CD4-positive, alpha-beta T cell (primary cell): ENCODE measurements around the gene UBC. TPM values are rescaled to one million over a fixed set of nuclear protein-coding genes. Genes with fewer than 3 reads are reported as not detected.
"Not testable (repeated sequence)": the region's sequence is repeated elsewhere in the genome, so short reads cannot be mapped to it uniquely, and the experiment has no call there.

Source experiments
- ATAC-seq: fragments of 200-7000 bp; cut with Tn5 transposase; one replicate; pipeline ENCODE4 v1.10.0; 2022; ENCODE audit warnings: mild to moderate bottlenecking; ENCODE audit not compliant: poor library complexity
- CTCF ChIA-PET: fragments of 350-600 bp; sonication (Branson Sonifier 250); formaldehyde crosslinking; loops from one replicate; lab custom pipeline; 2021; ENCODE audit warnings: antibody characterized with exemption, inconsistent platforms; lab: Charles Lee
- POLR2A ChIA-PET: fragments of 350-600 bp; sonication (Branson Sonifier 250); formaldehyde crosslinking; loops from one replicate; lab custom pipeline; 2021; ENCODE audit warnings: antibody characterized with exemption, inconsistent platforms; lab: Charles Lee
- DNase-seq, 14 experiments: peaks; one replicate each; pipeline ENCODE4 v3.0.0-alpha.2; 2013 to 2020; ENCODE audit warnings: mixed read lengths in 2 of 14
- H3K27ac ChIP-seq, 2 donors: one replicate each; pipeline versions ENCODE4 v1.5.1 to v1.7.0; 2013; ENCODE audit warnings: low read length in 2 of 2, low read depth in 1 of 2, mild to moderate bottlenecking in 1 of 2
- H3K27me3 ChIP-seq, 2 experiments: 1 replicate in 1 of 2; 2 replicates in 1 of 2; pipeline versions ENCODE4 v1.6.1 to v1.7.0; 2013; ENCODE audit warnings: low read length in 2 of 2, control low read depth in 1 of 2, mild to moderate bottlenecking in 1 of 2, moderate library complexity in 1 of 2; ENCODE audit not compliant: insufficient read depth in 2 of 2, control insufficient read depth in 1 of 2
- H3K36me3 ChIP-seq: one replicate; pipeline ENCODE4 v1.6.1; 2013; ENCODE audit warnings: low read length, control low read depth; ENCODE audit not compliant: insufficient read depth
- H3K4me1 ChIP-seq: one replicate; pipeline ENCODE4 v1.6.1; 2013; ENCODE audit warnings: low read length, control low read depth; ENCODE audit not compliant: insufficient read depth
- H3K4me3 ChIP-seq: one replicate; pipeline ENCODE4 v1.5.1; 2013; ENCODE audit warnings: mild to moderate bottlenecking, low read length, moderate library complexity
- H3K9me3 ChIP-seq, 2 experiments: 1 replicate in 1 of 2; 2 replicates in 1 of 2; pipeline versions ENCODE4 v1.6.1 to v1.7.0; 2013; ENCODE audit warnings: low read length in 2 of 2, mild to moderate bottlenecking in 2 of 2, control low read depth in 1 of 2, moderate library complexity in 1 of 2; ENCODE audit not compliant: control insufficient read depth in 1 of 2, insufficient read depth in 1 of 2
- H3K27ac Mint-ChIP-seq: one replicate; pipeline ENCODE4 v1.8.0; 2020; ENCODE audit warnings: mixed read lengths
- H3K27me3 Mint-ChIP-seq: one replicate; pipeline ENCODE4 v1.8.0; 2021; ENCODE audit warnings: mixed read lengths
- H3K36me3 Mint-ChIP-seq: one replicate; pipeline ENCODE4 v1.8.0; 2021; ENCODE audit warnings: low read depth, mixed read lengths
- H3K4me1 Mint-ChIP-seq: one replicate; pipeline ENCODE4 v1.8.0; 2021; ENCODE audit warnings: low read depth, mixed read lengths
- H3K4me3 Mint-ChIP-seq: one replicate; pipeline ENCODE4 v1.8.0; 2020; ENCODE audit warnings: mild to moderate bottlenecking, mixed read lengths
- H3K9me3 Mint-ChIP-seq: one replicate; pipeline ENCODE4 v1.8.0; 2020; ENCODE audit warnings: mixed read lengths
- CTCF ChIP-seq: fragments of 200-600 bp; IDR thresholded peaks from one replicate; pipeline ENCODE4 v1.8.0; 2022; ENCODE audit warnings: antibody characterized with exemption, mild to moderate bottlenecking
- intact Hi-C, 2 experiments: fragments of 100-400 bp; cut with DNase I in 1 of 2; cut with micrococcal nuclease in 1 of 2; formaldehyde crosslinking; loops; one replicate each; pipeline versions ENCODE4 v1.15.1 to v1.9.0; 2023 to 2025; cut with DNase I, micrococcal nuclease
- total RNA-seq, 174 experiments: library from RNA in 2 of 174; stranded (reverse) in 2 of 174; gene quantifications; one replicate each; pipeline ENCODE4 v1.2.3 and lab custom pipeline; 2021 to 2026

The UBC gene
- total RNA-seq, 2 experiments from 2014 or later = 1,389 to 1,410 TPM

- TF ChIP-seq CTCF = no peak
- DNase-seq = no peak
- Mint-ChIP-seq H3K9me3 (no peaks in the 10 kb centered on the region), H3K27me3 (no peaks in the 10 kb centered on the region), H3K27ac (no peak overlapping the region), H3K4me3 (no peak overlapping the region), H3K36me3 (no peaks in the 10 kb centered on the region), H3K4me1 (peaks cover 12% of the 10 kb centered on the region)
- Histone ChIP-seq H3K36me3 (no peaks in the 10 kb centered on the region), H3K9me3 (peaks cover 0 to 3% of the 10 kb centered on the region in 2 experiments), H3K4me1 (peaks cover 5% of the 10 kb centered on the region), H3K4me3 (no peak overlapping the region), H3K27me3 (no peaks in the 10 kb centered on the region), H3K27ac (no peak overlapping the region)
- ChIA-PET POLR2A (no interaction called here), CTCF (interaction anchor here (0.8 to 2.6 kb wide), 2 partner anchors 9 to 40 kb away, joined by 3 to 9 read pairs; no protein-coding TSS in a partner anchor)
- intact Hi-C loops = no loop called here
- ATAC-seq = no peak
Observed at GRCh38 chr12:124901003-124901402, 13.4 kb downstream of the UBC start.

- H3K27ac Mint-ChIP-seq, H3K27me3 ChIP-seq, intact Hi-C loops, DNase-seq, H3K27me3 Mint-ChIP-seq, ATAC-seq, H3K9me3 ChIP-seq, H3K4me3 ChIP-seq, H3K9me3 Mint-ChIP-seq, H3K4me3 Mint-ChIP-seq, H3K36me3 ChIP-seq, H3K4me1 ChIP-seq, H3K36me3 Mint-ChIP-seq, H3K27ac ChIP-seq: not testable (repeated sequence)
- ChIA-PET POLR2A (interaction anchor here (1.2 kb wide), 1 partner anchor 9 kb away, joined by 3 read pairs; no protein-coding TSS in a partner anchor), CTCF (interaction anchor here (2.6 kb wide), 1 partner anchor 40 kb away, joined by 9 read pairs; no protein-coding TSS in a partner anchor)
- H3K4me1 Mint-ChIP-seq = peaks cover 12% of the 10 kb centered on the region
Observed at GRCh38 chr12:124900345-124900795, 14.1 kb downstream of the UBC start.

- Mint-ChIP-seq H3K36me3 (no peaks in the 10 kb centered on the region), H3K27me3 (no peaks in the 10 kb centered on the region), H3K4me1 (peaks cover 12% of the 10 kb centered on the region), H3K4me3 (no peak overlapping the region), H3K27ac (no peak overlapping the region), H3K9me3 (no peaks in the 10 kb centered on the region)
- H3K27ac ChIP-seq = no peak overlapping the region
- DNase-seq = no peak
- TF ChIP-seq CTCF = no peak
- CTCF ChIA-PET = interaction anchor here (2.6 kb wide), 1 partner anchor 42 kb away, joined by 9 read pairs; no protein-coding TSS in a partner anchor
- intact Hi-C loops = loop anchor here (2.0 kb wide), 2 partner anchors 36 to 862 kb away; partner anchors contain the start of gene SCARB1 (in 1 of the 2)
- no peaks in the 10 kb centered on the region for H3K27me3 ChIP-seq
- POLR2A ChIA-PET = no interaction called here
- no peak for ATAC-seq
- peaks cover 5% of the 10 kb centered on the region for H3K4me1 ChIP-seq
- peaks cover 0 to 6% of the 10 kb centered on the region in 2 experiments for H3K9me3 ChIP-seq
- H3K4me3 ChIP-seq = no peak overlapping the region
- no peaks in the 10 kb centered on the region for H3K36me3 ChIP-seq
Observed at GRCh38 chr12:124898923-124899294, 15.5 kb downstream of the UBC start.
